ENCODE data around the gene CTRB1.

DNA sequence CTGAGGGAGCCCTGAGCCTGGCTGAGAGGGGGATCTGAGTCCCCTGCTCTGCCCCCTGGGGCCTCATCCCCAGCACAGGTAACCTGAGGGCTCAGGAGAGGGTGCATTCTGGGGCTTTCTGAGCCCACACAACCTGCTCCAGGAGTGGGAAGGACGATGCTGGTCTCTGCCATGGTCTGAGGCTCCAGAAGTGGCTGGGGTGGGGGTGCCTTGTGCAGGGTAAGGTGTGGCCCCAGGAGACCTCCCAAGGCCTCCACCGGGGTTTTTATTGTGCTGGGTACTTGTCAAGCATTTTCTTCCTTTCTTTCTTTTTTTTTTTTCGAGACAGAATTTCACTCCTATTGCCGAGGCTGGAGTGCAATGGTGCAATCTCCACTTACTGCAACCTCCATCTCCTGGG is 300 bp downstream of the CTRB1 start:
- TF ChIP-seq RAD21 (IDR thresholded peaks at IDR 0.05; ENCODE audit: low read depth), result no peak
- TF ChIP-seq, protein P1, sequence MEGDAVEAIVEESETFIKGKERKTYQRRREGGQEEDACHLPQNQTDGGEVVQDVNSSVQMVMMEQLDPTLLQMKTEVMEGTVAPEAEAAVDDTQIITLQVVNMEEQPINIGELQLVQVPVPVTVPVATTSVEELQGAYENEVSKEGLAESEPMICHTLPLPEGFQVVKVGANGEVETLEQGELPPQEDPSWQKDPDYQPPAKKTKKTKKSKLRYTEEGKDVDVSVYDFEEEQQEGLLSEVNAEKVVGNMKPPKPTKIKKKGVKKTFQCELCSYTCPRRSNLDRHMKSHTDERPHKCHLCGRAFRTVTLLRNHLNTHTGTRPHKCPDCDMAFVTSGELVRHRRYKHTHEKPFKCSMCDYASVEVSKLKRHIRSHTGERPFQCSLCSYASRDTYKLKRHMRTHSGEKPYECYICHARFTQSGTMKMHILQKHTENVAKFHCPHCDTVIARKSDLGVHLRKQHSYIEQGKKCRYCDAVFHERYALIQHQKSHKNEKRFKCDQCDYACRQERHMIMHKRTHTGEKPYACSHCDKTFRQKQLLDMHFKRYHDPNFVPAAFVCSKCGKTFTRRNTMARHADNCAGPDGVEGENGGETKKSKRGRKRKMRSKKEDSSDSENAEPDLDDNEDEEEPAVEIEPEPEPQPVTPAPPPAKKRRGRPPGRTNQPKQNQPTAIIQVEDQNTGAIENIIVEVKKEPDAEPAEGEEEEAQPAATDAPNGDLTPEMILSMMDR (IDR thresholded peaks at IDR 0.05 in 2 of 3, conservative IDR thresholded peaks at IDR 0.05 in 1 of 3; ENCODE audit: borderline replicate concordance in 1 of 3, insufficient read depth in 1 of 3, low read depth in 2 of 3, low read length in 2 of 3), result no peak
- TF ChIP-seq TCF7L2 (IDR thresholded peaks at IDR 0.05; ENCODE audit: borderline replicate concordance, extremely low read depth, insufficient read depth, insufficient read length), result no peak
- no peak for TF ChIP-seq POLR2A (IDR thresholded peaks at IDR 0.05; ENCODE audit: borderline replicate concordance, extremely low read depth, insufficient read depth, insufficient read length)
- no peak for TF ChIP-seq CEBPB (IDR thresholded peaks at IDR 0.05; ENCODE audit: low read depth)
- TF ChIP-seq YY1 (IDR thresholded peaks at IDR 0.05; ENCODE audit: extremely low read depth, insufficient replicate concordance, low read depth, low read length), result no peak
- no peak for TF ChIP-seq POLR2AphosphoS5 (IDR thresholded peaks at IDR 0.05; ENCODE audit: low read depth, low read length)
- TF ChIP-seq, protein P2, sequence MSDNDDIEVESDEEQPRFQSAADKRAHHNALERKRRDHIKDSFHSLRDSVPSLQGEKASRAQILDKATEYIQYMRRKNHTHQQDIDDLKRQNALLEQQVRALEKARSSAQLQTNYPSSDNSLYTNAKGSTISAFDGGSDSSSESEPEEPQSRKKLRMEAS (IDR thresholded peaks at IDR 0.05), result no peak
- TF ChIP-seq JUND (IDR thresholded peaks at IDR 0.05), result no peak
- no peak for TF ChIP-seq ZFX (IDR thresholded peaks at IDR 0.05)
- TF ChIP-seq, protein P3, sequence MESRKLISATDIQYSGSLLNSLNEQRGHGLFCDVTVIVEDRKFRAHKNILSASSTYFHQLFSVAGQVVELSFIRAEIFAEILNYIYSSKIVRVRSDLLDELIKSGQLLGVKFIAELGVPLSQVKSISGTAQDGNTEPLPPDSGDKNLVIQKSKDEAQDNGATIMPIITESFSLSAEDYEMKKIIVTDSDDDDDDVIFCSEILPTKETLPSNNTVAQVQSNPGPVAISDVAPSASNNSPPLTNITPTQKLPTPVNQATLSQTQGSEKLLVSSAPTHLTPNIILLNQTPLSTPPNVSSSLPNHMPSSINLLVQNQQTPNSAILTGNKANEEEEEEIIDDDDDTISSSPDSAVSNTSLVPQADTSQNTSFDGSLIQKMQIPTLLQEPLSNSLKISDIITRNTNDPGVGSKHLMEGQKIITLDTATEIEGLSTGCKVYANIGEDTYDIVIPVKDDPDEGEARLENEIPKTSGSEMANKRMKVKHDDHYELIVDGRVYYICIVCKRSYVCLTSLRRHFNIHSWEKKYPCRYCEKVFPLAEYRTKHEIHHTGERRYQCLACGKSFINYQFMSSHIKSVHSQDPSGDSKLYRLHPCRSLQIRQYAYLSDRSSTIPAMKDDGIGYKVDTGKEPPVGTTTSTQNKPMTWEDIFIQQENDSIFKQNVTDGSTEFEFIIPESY (IDR thresholded peaks at IDR 0.05; ENCODE audit: extremely low read depth, insufficient replicate concordance, low read length), result no peak
- TF ChIP-seq SP1 (IDR thresholded peaks at IDR 0.05; ENCODE audit: low read depth), result no peak
- no peak for TF ChIP-seq ZNF274 (IDR thresholded peaks at IDR 0.05; ENCODE audit: low read depth, low read length)
- no peak for TF ChIP-seq EZH2 (IDR thresholded peaks at IDR 0.05)
